HG03460 (cell line): ENCODE data around the gene LMOD1.

ENCODE experiments used
- ATAC-seq: cut with Tn5 transposase; IDR thresholded peaks from one replicate; pipeline ENCODE4 v1.9.1; 2021; ENCODE audit not compliant: unreplicated experiment

Gene LMOD1

DNA sequence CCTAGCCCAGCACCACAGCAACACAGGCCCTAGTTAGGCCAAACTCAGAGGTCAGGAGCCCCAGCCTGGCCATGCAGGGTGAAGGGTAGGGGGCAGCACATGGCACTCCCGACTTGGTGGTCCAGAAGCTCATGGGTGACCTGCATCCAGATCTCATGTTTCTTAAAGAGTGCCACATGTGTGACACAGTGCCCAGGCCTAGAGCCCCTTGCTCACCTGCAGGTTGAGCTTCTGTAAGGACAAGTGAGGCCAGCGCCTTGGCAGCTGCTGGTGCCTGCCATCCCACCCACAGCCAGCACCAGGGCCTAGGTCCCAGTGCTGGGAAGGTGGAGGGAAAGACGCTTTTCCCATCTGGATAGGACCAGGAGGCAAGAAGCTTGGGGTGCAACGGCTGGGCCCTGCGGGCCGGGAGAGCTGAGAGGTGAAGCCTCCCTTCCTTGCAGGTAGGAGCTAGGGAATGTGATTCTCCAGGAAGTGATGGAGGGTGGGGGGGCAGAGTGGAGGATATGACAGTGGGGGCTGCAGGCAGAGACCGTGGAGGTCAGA is 51.2 kb downstream of the LMOD1 start:
- ATAC-seq: no peak

DNA sequence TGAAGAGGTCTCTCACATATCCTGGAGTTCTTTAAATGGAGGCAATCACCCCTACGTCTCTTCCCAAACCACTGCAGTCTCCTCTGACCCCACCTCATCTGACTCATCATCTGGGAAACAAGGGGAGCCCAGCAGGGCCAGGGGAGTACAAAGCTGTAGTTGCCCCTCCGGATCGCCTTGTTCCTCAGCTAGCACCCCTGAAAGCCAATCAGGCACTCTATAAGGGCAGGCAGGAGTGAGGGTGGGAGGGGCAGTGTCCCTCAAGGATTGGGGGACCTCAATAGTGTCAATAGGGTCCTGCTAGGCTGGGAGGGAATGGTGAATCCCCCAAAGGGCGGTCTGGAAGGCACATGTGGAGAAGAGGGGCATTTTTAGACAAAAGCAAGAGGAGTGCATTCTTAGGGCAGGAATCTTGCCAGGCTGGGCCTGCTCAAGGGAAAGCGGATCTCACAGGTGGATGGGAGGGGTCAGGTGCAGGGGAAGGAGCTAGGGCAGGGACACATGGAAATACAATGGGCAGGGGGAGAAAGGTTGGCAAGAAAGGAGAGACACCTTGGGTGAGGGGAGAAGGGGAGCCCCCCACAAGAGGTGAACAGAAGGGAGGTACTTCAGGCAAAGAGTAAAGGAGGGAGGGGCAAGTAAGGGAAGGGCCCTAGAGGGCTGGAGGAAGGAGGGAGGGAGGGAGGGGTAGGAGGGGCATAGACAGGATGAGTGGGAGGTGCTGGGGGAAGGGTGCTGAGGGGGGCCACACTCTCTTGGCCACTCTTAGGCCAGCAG is 51.8 kb downstream of the LMOD1 start:
- ATAC-seq: no peak

GRCh38 chr1:201893431-201893830 is 52.9 kb downstream of the LMOD1 start:
- ATAC-seq: no peak

DNA sequence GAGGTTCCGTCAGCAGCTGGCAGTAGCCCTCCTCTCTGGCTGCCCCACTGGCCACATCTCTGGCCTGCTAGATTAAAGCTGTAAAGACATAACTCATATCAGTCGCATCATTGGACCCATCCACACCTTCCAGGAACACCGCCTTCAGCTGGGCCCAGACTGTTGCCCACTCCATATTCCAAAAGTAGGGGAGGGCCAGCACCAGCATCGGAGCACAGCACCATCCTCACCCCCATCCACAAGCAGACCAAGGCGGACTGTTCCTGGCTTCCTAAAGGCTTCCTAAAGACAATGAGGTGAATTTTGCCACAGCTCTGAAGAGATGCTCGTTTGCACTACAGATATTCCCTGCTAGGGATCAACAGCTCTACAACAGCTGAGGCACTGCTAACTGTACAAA is 54.1 kb downstream of the LMOD1 start:
- no peak for ATAC-seq

- no peak for ATAC-seq
These were observed 54.8 kb downstream of the LMOD1 start for GRCh38 chr1:201891451-201892045.

DNA sequence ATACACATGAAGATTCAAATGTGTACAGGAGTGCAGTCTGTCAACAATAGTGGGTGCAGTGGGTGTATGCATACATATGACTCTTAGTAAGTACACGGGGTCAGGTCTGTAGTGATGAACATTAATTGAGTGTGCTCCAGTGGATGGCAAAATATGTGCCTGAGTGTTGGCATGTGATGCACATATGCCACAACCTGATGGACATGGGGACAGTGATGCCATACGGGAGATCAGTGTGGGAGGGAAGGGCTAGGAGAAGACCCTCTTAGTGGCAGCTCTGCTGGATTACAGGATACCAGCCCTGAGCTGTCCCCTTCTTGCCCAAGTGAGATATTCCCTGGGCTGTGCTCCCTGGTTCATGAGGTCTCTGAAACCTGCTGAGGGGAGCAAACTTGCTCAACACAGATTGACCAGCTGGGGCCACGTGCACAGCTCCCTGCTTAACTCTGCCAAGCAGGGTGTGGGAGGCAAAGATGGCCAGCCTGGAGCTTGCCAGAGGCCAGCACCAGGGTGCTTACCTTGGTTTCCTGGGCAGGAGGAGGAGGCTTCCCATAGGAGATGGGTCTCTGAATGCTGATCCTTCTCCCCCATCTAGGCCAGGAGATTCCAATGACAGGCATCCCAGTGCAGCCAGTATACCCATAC is 55.4 kb downstream of the LMOD1 start:
- ATAC-seq: no peak

DNA sequence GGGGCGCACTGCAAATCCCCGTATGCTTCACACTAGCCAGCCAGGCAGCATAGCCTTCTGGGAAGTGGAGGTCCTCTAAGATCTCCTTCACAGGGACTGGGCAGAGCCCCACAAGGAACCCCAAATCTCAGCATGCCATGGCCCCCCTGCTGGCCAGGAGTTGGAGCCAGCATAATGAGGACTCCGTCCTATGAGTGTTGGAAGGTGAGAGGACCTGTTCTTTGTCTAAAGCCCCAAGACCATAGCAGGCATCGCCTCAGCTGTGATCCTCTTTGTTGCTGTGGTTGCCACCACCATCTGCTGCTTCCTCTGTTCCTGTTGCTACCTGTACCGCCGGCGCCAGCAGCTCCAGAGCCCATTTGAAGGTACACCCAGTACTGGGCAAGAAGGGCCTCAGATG is 56.1 kb downstream of the LMOD1 start:
- ATAC-seq: no peak

- ATAC-seq: no peak
These were observed 57.0 kb downstream of the LMOD1 start for GRCh38 chr1:201889090-201889968.

DNA sequence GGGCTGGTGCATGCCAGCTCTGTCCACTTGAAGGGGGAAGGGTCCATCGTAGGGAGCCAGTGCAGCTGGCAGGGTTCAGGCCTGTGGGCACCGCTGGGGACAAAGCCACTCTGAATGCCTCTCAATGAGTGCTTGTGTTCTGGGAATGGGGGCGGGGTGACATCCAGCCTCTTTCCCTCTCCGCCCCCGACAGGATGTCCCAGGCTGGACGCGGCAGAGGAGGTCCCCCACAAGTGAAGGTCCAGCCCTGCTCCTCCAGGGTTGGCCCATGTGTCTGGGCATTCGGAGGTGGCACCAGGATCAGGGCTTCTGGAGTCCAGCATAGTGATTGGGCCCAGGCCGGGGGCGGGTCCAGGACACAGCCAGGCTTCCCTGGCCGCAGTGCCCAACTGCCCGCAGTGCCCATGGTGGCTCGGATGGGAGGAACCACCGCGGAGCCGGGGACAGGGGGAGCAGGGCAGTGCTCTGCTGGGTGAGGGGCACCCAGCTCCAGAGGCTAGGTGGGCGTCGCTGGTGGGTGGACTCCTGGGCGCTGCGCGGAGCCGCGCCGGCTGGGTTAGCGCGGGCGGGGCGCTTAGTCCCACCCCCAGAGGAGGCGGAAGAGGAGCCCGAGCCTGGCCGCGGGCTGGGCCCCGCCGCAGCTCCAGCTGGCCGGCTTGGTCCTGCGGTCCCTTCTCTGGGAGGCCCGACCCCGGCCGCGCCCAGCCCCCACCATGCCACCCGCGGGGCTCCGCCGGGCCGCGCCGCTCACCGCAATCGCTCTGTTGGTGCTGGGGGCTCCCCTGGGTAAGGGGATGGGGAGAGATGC is 57.9 kb downstream of the LMOD1 start, which contains the start of gene SHISA4:
Gene SHISA4 (plus strand): TSS at position 617 of the 808 bp plus-strand sequence. CDS start 97 bp downstream, at position 714.
- no peak for ATAC-seq

DNA sequence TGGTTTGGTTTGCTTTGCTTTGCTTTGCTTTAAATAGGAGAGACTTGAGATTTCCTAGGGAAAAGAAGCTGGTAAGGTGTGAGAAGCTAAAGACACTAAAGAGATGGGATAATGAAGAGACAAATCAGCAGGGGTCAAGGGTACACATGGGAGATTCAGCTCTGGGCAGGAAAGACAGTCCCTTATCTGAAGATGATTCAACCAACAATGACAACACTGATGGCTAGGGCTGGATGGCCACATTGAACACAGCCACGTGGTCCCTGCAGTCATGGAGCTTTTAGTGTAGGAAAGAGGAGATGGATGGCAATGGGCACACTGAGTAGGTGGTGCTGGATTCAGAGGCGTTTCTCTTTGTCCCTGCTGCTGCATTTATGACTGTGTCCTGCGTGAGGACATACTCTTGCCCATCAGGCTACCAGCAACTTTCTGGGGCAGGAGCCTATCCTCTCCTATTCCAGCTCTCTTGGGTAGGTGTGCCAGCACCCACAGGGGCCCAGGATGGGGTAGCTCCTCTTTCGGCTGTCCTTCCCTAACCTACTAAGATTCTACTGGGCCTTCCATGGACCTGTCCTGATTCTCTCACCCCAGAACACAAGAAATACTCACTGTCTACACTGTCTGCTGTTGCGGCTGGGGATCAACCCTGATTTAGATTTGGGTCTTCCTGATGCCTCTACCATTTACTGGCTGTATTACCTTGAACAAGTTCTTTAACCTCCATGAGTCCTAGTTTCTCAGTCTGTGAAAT is 59.1 kb downstream of the LMOD1 start:
- ATAC-seq: no peak

DNA sequence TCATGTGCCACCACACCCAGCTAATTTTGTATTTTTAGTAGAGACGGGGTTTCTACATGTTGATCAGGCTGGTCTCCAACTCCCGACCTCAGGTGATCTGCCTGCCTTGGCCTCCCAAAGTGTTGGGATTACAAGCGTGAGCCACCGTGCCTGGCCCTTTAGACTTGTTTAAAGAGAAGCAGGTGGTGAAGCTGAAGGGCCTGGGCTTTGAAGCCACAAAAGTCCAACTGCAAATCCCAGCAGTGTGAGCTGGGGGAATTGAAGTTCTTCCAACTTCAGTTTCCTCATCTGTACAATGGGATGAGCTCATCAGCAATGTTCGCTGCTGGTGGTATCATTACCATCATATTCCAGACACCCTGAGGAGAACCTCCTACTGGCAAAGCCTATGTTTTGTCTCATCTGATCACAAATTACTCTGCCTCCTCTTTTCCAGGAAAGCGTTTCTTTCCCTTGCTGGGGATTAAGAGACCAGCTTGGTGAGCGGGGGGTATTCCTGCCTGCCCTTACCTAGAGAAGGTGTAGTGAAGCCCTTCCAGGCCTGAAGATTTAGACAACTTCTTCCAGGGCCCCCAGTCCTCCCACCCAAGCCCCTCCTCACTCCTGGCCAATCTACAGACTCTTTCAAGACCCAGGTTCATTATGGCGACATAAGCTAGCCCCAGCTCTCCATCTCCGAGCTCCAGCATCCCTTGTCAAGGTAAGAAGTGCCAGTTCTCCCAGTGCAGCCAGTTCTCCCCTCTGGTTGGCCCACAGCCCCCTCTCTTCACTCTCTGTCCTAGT is 60.1 kb downstream of the LMOD1 start:
- ATAC-seq: no peak

- ATAC-seq: no peak
These were observed 60.7 kb downstream of the LMOD1 start for GRCh38 chr1:201885531-201886075.

DNA sequence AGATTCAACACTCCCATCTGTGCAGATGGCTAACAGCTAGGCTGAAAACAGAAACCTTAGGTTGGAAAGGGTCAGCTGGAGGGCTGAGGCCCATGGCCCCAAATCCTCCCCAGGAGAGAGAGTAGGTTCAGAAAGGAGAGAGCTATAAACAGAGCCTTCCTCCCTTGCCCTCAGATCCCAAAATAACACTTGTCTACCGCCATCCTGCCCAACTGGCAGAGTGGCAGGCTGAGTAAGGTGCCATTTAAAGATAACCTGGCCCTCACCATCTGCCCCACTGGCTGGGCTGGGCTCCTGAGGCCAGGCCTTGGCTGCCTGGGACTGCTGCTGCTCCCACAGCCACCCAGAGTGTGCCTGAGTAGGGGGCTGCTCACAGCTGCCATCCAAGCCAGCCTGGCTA is 61.9 kb downstream of the LMOD1 start:
- no peak for ATAC-seq

DNA sequence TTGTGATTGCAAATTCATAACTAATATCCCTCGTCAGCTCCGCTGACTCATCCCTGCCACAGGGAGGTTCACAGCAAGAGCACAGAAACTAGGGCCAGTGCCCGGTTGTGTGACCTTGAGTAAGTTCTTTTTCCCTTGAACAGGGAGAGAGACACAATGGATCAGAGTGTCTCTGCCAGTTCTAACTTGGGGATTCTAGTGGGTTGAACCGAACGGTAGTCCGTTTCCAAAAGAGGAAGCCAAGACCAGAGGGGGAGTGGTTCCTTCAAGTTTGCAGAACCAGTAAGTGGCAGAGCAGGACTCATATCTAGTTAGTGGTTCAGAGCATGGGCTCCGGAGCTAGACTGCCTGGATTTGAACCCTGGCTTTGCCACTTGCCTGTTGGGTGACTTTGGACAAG is 62.6 kb downstream of the LMOD1 start:
- no peak for ATAC-seq

GRCh38 chr1:201883266-201883665 is 63.1 kb downstream of the LMOD1 start:
- no peak for ATAC-seq

DNA sequence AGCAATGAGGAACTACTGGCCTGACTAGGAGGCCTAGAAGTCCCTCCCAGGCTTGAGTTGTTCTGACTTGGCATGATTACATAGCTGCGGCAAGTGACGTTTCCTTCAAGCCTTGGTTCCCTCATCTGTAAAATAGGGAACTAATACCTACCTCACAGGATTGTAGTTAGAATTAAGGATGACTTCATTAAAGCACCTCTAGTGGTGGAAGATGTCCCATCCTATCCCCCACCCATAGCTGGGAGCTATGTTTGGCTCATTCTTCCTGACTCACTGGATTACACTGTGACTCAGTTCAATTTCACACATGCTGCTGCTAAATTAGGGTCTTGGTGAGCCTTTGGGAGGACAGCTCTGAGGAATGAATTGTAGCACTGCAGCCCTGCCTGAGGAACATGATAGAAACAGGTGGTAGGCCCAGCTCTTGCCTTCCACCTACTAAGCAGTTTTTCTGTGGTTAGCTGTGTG is 63.6 kb downstream of the LMOD1 start:
- no peak for ATAC-seq

- ATAC-seq: no peak
These were observed 64.7 kb downstream of the LMOD1 start for GRCh38 chr1:201881617-201882016.

GRCh38 chr1:201880928-201881571 is 65.3 kb downstream of the LMOD1 start:
- ATAC-seq: no peak
